ENCODE results near the gene EXTL2. TPM values are rescaled to one million over a fixed set of nuclear protein-coding genes. Genes with fewer than 3 reads are reported as not detected.
"Not testable (repeated sequence)": the region's sequence is repeated elsewhere in the genome, so short reads cannot be mapped to it uniquely, and the experiment has no call there.

The EXTL2 gene
- polyA plus RNA-seq, 2 of the 4 experiments (the other 2 are of a cell fraction) = 9.4 to 22.4 TPM

DNA sequence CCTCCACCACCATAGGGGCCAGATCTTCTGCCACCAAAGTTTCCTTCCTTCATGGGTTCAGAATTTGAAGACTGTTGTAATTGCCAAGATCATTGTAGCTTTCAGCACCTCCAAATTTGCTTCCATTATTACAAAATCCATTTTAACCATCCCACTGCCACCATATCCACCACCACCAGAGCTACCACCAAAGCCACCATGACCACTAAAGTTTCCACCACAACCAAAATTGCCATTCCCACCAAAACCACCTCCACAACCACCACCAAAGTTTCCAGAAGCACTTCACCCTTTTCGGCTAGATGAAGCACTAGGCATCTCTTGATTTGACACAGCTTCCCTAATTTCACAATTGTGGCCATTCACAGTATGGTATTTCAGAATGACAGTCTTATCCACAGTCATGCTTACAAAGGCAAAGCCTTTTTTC is 46.5 kb upstream of the EXTL2 start:
- WGBS (ENCODE audit: missing lambda C conversion rate) = 100% methylated on average over 1 of the region's 1 CpG
- Histone ChIP-seq H3K4me2 (no peak overlapping the region), H3K27ac (no peak overlapping the region), H3K4me3 (no peak overlapping the region), H3K9me3 (no peaks in the 10 kb centered on the region), H3K4me1 (no peaks in the 10 kb centered on the region)
- TF ChIP-seq MAZ (IDR thresholded peaks at IDR 0.05; ENCODE audit: borderline replicate concordance, low read depth, low read length) (no peak), TFCP2L1 (CRISPR knock-in tag; IDR thresholded peaks at IDR 0.05) (no peak), HDAC2 (IDR thresholded peaks at IDR 0.05) (no peak), ZC3H11A (IDR thresholded peaks at IDR 0.05) (no peak), TP53 (CRISPR knock-in tag; IDR thresholded peaks at IDR 0.05) (no peak), NPAS2 (CRISPR knock-in tag; IDR thresholded peaks at IDR 0.05; ENCODE audit: borderline replicate concordance) (no peak)
- TF ChIP-seq, protein P1, sequence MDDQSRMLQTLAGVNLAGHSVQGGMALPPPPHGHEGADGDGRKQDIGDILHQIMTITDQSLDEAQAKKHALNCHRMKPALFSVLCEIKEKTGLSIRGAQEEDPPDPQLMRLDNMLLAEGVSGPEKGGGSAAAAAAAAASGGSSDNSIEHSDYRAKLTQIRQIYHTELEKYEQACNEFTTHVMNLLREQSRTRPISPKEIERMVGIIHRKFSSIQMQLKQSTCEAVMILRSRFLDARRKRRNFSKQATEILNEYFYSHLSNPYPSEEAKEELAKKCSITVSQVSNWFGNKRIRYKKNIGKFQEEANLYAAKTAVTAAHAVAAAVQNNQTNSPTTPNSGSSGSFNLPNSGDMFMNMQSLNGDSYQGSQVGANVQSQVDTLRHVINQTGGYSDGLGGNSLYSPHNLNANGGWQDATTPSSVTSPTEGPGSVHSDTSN (IDR thresholded peaks at IDR 0.05) = no peak
- TF ChIP-seq, protein P2, sequence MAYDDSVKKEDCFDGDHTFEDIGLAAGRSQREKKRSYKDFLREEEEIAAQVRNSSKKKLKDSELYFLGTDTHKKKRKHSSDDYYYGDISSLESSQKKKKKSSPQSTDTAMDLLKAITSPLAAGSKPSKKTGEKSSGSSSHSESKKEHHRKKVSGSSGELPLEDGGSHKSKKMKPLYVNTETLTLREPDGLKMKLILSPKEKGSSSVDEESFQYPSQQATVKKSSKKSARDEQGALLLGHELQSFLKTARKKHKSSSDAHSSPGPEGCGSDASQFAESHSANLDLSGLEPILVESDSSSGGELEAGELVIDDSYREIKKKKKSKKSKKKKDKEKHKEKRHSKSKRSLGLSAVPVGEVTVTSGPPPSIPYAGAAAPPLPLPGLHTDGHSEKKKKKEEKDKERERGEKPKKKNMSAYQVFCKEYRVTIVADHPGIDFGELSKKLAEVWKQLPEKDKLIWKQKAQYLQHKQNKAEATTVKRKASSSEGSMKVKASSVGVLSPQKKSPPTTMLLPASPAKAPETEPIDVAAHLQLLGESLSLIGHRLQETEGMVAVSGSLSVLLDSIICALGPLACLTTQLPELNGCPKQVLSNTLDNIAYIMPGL (CRISPR knock-in tag; IDR thresholded peaks at IDR 0.05; ENCODE audit: borderline replicate concordance) = no peak
- TF ChIP-seq, protein P3, sequence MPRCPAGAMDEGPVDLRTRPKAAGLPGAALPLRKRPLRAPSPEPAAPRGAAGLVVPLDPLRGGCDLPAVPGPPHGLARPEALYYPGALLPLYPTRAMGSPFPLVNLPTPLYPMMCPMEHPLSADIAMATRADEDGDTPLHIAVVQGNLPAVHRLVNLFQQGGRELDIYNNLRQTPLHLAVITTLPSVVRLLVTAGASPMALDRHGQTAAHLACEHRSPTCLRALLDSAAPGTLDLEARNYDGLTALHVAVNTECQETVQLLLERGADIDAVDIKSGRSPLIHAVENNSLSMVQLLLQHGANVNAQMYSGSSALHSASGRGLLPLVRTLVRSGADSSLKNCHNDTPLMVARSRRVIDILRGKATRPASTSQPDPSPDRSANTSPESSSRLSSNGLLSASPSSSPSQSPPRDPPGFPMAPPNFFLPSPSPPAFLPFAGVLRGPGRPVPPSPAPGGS (IDR thresholded peaks at IDR 0.05) = no peak
- TF ChIP-seq, protein P4, sequence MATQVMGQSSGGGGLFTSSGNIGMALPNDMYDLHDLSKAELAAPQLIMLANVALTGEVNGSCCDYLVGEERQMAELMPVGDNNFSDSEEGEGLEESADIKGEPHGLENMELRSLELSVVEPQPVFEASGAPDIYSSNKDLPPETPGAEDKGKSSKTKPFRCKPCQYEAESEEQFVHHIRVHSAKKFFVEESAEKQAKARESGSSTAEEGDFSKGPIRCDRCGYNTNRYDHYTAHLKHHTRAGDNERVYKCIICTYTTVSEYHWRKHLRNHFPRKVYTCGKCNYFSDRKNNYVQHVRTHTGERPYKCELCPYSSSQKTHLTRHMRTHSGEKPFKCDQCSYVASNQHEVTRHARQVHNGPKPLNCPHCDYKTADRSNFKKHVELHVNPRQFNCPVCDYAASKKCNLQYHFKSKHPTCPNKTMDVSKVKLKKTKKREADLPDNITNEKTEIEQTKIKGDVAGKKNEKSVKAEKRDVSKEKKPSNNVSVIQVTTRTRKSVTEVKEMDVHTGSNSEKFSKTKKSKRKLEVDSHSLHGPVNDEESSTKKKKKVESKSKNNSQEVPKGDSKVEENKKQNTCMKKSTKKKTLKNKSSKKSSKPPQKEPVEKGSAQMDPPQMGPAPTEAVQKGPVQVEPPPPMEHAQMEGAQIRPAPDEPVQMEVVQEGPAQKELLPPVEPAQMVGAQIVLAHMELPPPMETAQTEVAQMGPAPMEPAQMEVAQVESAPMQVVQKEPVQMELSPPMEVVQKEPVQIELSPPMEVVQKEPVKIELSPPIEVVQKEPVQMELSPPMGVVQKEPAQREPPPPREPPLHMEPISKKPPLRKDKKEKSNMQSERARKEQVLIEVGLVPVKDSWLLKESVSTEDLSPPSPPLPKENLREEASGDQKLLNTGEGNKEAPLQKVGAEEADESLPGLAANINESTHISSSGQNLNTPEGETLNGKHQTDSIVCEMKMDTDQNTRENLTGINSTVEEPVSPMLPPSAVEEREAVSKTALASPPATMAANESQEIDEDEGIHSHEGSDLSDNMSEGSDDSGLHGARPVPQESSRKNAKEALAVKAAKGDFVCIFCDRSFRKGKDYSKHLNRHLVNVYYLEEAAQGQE (IDR thresholded peaks at IDR 0.05) = no peak
- TF ChIP-seq, protein P5, sequence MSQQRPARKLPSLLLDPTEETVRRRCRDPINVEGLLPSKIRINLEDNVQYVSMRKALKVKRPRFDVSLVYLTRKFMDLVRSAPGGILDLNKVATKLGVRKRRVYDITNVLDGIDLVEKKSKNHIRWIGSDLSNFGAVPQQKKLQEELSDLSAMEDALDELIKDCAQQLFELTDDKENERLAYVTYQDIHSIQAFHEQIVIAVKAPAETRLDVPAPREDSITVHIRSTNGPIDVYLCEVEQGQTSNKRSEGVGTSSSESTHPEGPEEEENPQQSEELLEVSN (IDR thresholded peaks at IDR 0.05; ENCODE audit: borderline replicate concordance, low read depth) = no peak
- no peak for FAIRE-seq
- no peak for DNase-seq (ENCODE audit: low read depth in 1 of 2, low spot score in 1 of 2)
- CTCF ChIA-PET = interaction anchor here (2.3 kb wide), 1 partner anchor 347 kb away, joined by 7 read pairs; no protein-coding TSS in a partner anchor
- ATAC-seq = no peak
- POLR2A ChIA-PET = no interaction called here

DNA sequence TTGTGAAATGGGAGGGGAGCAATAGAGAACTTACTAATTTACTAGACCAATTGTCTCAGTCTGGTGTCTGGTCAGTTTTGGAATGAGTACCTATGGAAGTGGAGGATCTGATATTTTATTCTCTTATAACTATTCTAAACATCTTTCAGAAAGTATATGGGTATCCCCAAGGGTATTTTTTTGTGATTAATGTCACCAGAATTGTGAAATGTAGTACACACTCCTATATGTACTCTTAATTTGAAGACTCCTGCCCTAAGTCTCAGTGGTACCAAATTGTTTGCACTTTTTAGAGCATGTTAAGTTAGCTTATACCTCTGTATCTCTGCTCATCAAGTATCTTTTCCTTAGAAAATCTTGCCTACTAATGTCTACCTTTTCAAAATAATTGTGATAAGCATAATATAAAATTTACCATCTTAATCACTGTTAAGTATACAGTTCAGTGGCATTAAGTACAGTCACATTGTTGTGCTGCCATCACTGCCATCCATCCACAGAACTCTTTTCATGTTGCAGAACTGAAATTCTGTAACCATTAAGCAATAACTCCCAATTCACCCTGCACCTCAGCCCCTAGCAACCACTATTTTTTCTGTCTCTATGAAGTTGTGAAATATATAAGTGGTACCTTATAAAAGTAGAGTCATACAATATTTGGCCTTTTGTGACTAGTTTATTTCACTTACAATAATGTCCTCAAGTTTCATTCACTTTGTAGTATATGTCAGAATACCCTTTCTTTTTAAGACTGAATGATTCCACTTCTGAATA is 41.7 kb upstream of the EXTL2 start:
- Histone ChIP-seq H3K9me3 (no peaks in the 10 kb centered on the region), H3K4me2 (no peak overlapping the region), H3K4me1 (no peaks in the 10 kb centered on the region), H3K4me3 (no peak overlapping the region), H3K27ac (no peak overlapping the region)
- POLR2A ChIA-PET = no interaction called here
- no peak for FAIRE-seq
- ATAC-seq = no peak
- CTCF ChIA-PET = no interaction called here
- no peak for DNase-seq (ENCODE audit: low read depth in 1 of 2, low spot score in 1 of 2)
- TF ChIP-seq KDM5A (IDR thresholded peaks at IDR 0.05) (no peak), EHF (CRISPR knock-in tag; IDR thresholded peaks at IDR 0.05) (no peak), CHD2 (IDR thresholded peaks at IDR 0.05; ENCODE audit: low read length, partially characterized antibody) (no peak), SMC3 (IDR thresholded peaks at IDR 0.05) (no peak), CBX2 (IDR thresholded peaks at IDR 0.05; ENCODE audit: borderline replicate concordance, low read depth) (no peak), NPAS2 (CRISPR knock-in tag; IDR thresholded peaks at IDR 0.05; ENCODE audit: borderline replicate concordance) (no peak), RAD21 (conservative IDR thresholded peaks at IDR 0.05 in 1 of 2, IDR thresholded peaks at IDR 0.05 in 1 of 2) (no peak), FOSL2 (IDR thresholded peaks at IDR 0.05) (no peak), FOSL2 (CRISPR knock-in tag; IDR thresholded peaks at IDR 0.05) (no peak), CEBPB (IDR thresholded peaks at IDR 0.05) (no peak), NFE2L2 (conservative IDR thresholded peaks at IDR 0.05; ENCODE audit: low read length) (no peak), RCOR1 (IDR thresholded peaks at IDR 0.05; ENCODE audit: low read depth, low read length) (no peak)
- TF ChIP-seq, protein P6, sequence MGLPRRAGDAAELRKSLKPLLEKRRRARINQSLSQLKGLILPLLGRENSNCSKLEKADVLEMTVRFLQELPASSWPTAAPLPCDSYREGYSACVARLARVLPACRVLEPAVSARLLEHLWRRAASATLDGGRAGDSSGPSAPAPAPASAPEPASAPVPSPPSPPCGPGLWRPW (IDR thresholded peaks at IDR 0.05) = no peak

DNA sequence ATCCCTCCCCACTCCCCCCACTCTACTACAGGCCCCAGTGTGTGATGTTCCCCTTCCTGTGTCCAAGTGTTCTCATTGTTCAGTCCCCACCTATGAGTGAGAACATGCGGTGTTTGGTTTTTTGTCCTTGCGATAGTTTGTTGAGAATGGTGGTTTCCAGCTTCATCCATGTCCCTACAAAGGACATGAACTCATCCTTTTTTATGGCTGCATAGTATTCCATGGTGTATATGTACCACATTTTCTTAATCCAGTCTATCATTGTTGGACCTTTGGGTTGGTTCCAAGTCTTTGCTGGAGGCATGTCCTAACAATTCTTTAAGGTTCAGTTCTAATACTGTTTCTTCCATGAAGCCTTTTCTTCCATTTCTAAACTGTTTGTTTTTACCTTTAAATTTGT is 38.9 kb upstream of the EXTL2 start:
- DNase-seq (ENCODE audit: low read depth in 1 of 2, low spot score in 1 of 2); H3K4me1 ChIP-seq; H3K27ac ChIP-seq; POLR2A ChIA-PET; H3K4me2 ChIP-seq; ATAC-seq; H3K9me3 ChIP-seq; FAIRE-seq; H3K4me3 ChIP-seq: not testable (repeated sequence)
- CTCF ChIA-PET = interaction anchor here (0.9 kb wide), 1 partner anchor 355 kb away, joined by 6 read pairs; no protein-coding TSS in a partner anchor
- WGBS (ENCODE audit: missing lambda C conversion rate) = 94% methylated on average over 2 of the region's 2 CpGs
